Heart right ventricle (tissue), 16 donors: ENCODE data around the gene PDPK1. TPM values are rescaled to one million over a fixed set of nuclear protein-coding genes. Genes with fewer than 3 reads are reported as not detected.

ENCODE experiments used
- ATAC-seq, 8 donors: fragments of 200-7000 bp; cut with Tn5 transposase; one replicate each; pipeline ENCODE4 v1.9.1; 2020; ENCODE audit warnings: mild to moderate bottlenecking in 8 of 8, moderate library complexity in 8 of 8, moderate number of reproducible peaks in 1 of 8
- DNase-seq, 2 donors: peaks; one replicate each; pipeline ENCODE4 v3.0.0-alpha.2; 2020
- H3K27ac ChIP-seq, 10 donors: fragments of 200-600 bp; sonication (generic) in 2 of 10; one replicate each; pipeline versions ENCODE4 v1.5.0 to v1.8.0; 2020 to 2022; ENCODE audit warnings: mild to moderate bottlenecking in 3 of 10
- H3K27me3 ChIP-seq, 7 donors: fragments of 200-600 bp; one replicate each; pipeline ENCODE4 v1.8.0; 2021 to 2022; ENCODE audit warnings: mild to moderate bottlenecking in 2 of 7
- H3K36me3 ChIP-seq, 9 donors: fragments of 200-600 bp; sonication (generic) in 1 of 9; one replicate each; pipeline versions ENCODE4 v1.5.0 to v1.8.0; 2020 to 2022; ENCODE audit warnings: mild to moderate bottlenecking in 2 of 9
- H3K4me1 ChIP-seq, 9 donors: fragments of 200-600 bp; sonication (generic) in 1 of 9; one replicate each; pipeline versions ENCODE4 v1.5.0 to v1.8.0; 2020 to 2022; ENCODE audit warnings: mild to moderate bottlenecking in 4 of 9
- H3K4me3 ChIP-seq, 10 donors: fragments of 200-600 bp; sonication (generic) in 2 of 10; one replicate each; pipeline versions ENCODE4 v1.5.0 to v1.8.0; 2020 to 2022; ENCODE audit warnings: mild to moderate bottlenecking in 7 of 10, moderate library complexity in 2 of 10
- H3K9me3 ChIP-seq, 11 donors: fragments of 200-600 bp in 10 of 11; sonication (generic) in 2 of 11; one replicate each; pipeline versions ENCODE4 v1.5.0 to v1.8.0; 2013 to 2022; ENCODE audit warnings: mild to moderate bottlenecking in 2 of 11, control low read depth in 1 of 11, moderate library complexity in 1 of 11
- WGBS, 2 donors: extraction: QIAGEN DNeasy Blood & Tissue Kit; methylation state at CpG; one replicate each; pipeline ENCODE4 v1.1.7; 2013; ENCODE audit warnings: inconsistent platforms in 1 of 2; 5-methylcytosine and 5-hydroxymethylcytosine counted together
- intact Hi-C, 10 donors: fragments of 100-400 bp; cut with DNase I; formaldehyde crosslinking; loops; one replicate each; pipeline versions ENCODE4 v1.11.1 to v1.14.2; 2022
- polyA plus RNA-seq, 2 donors: library from polyadenylated mRNA; stranded (reverse); fragments of 200-250 nt; gene quantifications; one replicate each; pipeline ENCODE4 v1.2.3, GENCODE V29; 2013
- total RNA-seq, 10 donors: library from RNA; stranded (reverse); fragmentation: NEBNext Ultra II Directional in 3 of 10; extraction: Animal tissue kit (Norgen Biotek cat#: 25700) in 3 of 10; gene quantifications; one replicate each; pipeline versions ENCODE4 v1.2.1 to v1.2.4, GENCODE V29; 2021 to 2023
- TF ChIP-seq, protein P1 (sequence below), 9 donors: fragments of 200-600 bp; sonication (generic) in 2 of 9; IDR thresholded peaks; one replicate each; pipeline versions ENCODE4 v1.5.0 to v1.8.0; 2021 to 2022; ENCODE audit warnings: antibody characterized with exemption in 9 of 9, mild to moderate bottlenecking in 5 of 9, moderate library complexity in 1 of 9
- donor health status: Arrhythmogenic right ventricular cardiomyopathy.
- donor health status: ischemic (EF 13 %, LVEDD 7.1; RV severe dilation, severe dysfunction).
- donor health status: healthy with polysubstance abuse.
- donor health status: DM: no; HTN: yes; CAD: no.
- donor health status: DM: no; HTN: no; CAD: no.
- donor health status: ischemic (EF 25% LVEDD 6.9; RV normal size, moderate dysfunction).
- donor health status: ischemic (EF 25% LVEDD 5.7; RV mildly dilated, moderate dysfunction).
- donor health status: healthy.
- donor health status: DM: yes; HTN: yes; CAD: no.
- donor health status: Ischemic cardiomyopathy.
- donor health status: ischemic (EF 35%, LVEDD 5.7; RV mildly dilated, moderate dysfunction).
- donor health status: nonischemic (EF 11% LVEDD 7.7; RV severe dilation, severe dysfunction).
- donor health status: DM: yes; HTN: yes; CAD: no.
- donor health status: PGD.
- donor health status: ischemic (EF 29% LVEDD 5.4; RV normal size, mild dysfunction).
- donor health status: nonischemic (EF 23%, LVEDD 6.1; RV moderate dilation, normal function).

Gene PDPK1
- total and polyA plus RNA-seq, 12 donors, result 11.0 to 47.7 (median 37.8) TPM

DNA sequence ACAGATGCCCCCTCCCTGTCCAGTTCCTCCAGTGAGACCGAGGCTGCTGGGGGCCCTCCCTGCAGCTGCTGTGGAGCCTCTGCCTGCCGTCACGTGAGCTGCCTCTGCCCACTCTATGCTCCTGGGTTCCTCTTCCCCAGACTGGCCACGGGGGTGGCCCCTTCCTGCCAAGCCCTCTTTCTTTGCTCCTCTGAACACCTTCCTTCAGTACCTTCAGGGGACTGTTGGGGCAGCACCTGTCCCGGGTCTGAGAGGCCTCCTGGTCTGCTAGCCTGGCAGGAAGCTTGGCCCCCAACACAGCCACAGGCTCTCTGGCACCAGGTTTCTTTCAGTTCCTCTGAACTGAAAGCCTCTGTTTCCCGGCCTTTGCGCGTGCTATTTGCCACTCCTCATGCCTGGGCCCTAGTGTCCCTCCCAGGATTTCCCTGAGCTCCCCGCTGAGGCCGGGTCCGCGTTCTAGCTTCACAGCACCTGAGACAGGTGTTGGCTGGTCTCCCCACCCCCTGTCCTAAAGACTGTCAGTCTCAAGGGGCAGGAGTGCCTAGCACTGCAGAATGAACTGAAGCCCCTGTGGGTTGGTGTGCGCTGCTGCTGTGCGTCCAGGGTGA lies 30.7 kb upstream of the PDPK1 start:
- 87 to 88% methylated on average over 14 of the region's 14 CpGs for WGBS, 2 donors
- no peaks in the 10 kb centered on the region for H3K36me3 ChIP-seq
- peak overlapping the region in 6 of 10 donors; percentile 5 to 88 (median 34) for H3K27ac ChIP-seq
- no peak overlapping the region for H3K4me3 ChIP-seq
- H3K4me1 ChIP-seq, result peaks cover 0 to 61% (median 6%) of the 10 kb centered on the region in 9 donors
- TF ChIP-seq, protein P1, sequence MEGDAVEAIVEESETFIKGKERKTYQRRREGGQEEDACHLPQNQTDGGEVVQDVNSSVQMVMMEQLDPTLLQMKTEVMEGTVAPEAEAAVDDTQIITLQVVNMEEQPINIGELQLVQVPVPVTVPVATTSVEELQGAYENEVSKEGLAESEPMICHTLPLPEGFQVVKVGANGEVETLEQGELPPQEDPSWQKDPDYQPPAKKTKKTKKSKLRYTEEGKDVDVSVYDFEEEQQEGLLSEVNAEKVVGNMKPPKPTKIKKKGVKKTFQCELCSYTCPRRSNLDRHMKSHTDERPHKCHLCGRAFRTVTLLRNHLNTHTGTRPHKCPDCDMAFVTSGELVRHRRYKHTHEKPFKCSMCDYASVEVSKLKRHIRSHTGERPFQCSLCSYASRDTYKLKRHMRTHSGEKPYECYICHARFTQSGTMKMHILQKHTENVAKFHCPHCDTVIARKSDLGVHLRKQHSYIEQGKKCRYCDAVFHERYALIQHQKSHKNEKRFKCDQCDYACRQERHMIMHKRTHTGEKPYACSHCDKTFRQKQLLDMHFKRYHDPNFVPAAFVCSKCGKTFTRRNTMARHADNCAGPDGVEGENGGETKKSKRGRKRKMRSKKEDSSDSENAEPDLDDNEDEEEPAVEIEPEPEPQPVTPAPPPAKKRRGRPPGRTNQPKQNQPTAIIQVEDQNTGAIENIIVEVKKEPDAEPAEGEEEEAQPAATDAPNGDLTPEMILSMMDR (IDR thresholded peaks at IDR 0.05), result no peak
- ATAC-seq, result peak; percentile 3 to 69 (median 35)
- no peaks in the 10 kb centered on the region for H3K27me3 ChIP-seq
- intact Hi-C loops, result loop anchor here in 3 of 10 donors (10.0 kb wide), 4 partner anchors 72 to 352 kb away; partner anchors contain the start of genes CASKIN1 (in 1 of the 3), CCNF (in 1 of the 3) and TRAF7 (in 1 of the 3)
- no peak for DNase-seq
- no peaks in the 10 kb centered on the region for H3K9me3 ChIP-seq

DNA sequence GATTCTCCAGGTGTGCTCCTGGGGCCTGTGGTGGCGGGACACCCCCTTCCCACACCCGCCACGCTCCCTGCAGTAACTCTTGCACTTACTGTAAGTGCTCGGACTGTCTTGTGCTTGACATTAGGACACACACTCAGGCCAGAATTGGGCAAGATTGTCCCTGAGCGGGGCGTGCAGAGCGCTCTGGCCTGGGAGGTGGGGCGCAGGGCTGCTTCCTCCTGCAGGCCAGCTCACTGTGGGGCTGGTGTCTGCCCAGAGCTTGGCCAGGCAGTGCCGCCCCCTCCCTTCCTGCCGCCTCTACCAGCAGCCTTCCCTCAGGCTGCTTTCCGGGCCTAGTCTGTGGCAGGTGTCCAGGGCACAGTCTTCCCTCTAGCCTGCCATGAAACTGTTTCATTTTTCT lies 30.2 kb upstream of the PDPK1 start:
- peak in 1 of 2 donors; percentile 57 for DNase-seq
- H3K4me1 ChIP-seq, result peaks cover 0 to 63% (median 7%) of the 10 kb centered on the region in 9 donors

DNA sequence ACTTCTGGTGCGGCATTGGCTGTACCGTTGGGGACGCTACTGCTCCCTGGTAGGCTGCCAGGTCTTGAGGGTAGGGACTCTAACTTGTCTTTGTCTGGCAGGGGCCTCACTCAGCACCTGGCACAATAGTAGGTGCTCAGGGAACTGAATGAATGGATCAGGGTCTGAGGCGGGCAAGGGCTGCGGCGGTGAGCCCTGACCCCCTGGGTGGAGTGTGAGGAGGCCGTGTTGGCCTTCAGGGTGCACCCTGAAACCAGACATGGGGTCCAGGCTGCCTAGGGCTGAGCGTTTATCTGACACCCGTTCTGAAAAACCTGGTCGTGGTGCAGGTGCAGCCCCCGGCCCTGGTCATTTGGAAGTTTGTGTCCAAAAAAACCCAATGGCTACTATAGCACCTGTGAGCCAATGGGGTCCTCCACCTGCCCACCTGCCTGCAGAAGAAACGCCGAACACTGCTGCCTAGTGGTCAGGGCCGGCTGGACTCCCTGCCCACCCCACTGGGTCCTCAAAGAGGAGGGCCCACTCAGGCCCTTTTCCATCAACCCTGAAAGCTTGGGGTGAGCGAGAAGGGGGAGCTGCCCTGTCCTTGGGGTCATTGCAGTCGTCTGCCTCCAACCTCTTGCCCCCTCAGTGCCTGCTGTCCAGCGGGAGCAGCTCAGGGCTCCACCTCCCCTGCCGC lies 29.0 kb upstream of the PDPK1 start:
- Histone ChIP-seq H3K4me3 (no peak overlapping the region), H3K27me3 (no peaks in the 10 kb centered on the region), H3K4me1 (peaks cover 0 to 61% (median 14%) of the 10 kb centered on the region in 9 donors), H3K27ac (peak overlapping the region in 1 of 10 donors; percentile 88), H3K9me3 (no peaks in the 10 kb centered on the region), H3K36me3 (no peaks in the 10 kb centered on the region)
- intact Hi-C loops, result loop anchor here in 3 of 10 donors (10.0 kb wide), 4 partner anchors 74 to 354 kb away; partner anchors contain the start of genes CASKIN1 (in 1 of the 3), CCNF (in 1 of the 3) and TRAF7 (in 1 of the 3)
- DNase-seq, result no peak
- no peak for ATAC-seq
- 91% methylated on average over 18 of the region's 18 CpGs for WGBS, 2 donors
- TF ChIP-seq, protein P1 (IDR thresholded peaks at IDR 0.05), result no peak

More for the DNA sequence above, 30.2 kb upstream of the PDPK1 start:
- TF ChIP-seq, protein P1 (IDR thresholded peaks at IDR 0.05), result no peak
- Histone ChIP-seq H3K27me3 (no peaks in the 10 kb centered on the region), H3K4me3 (no peak overlapping the region), H3K36me3 (no peaks in the 10 kb centered on the region), H3K27ac (peak overlapping the region in 6 of 10 donors; percentile 5 to 88 (median 34)), H3K9me3 (no peaks in the 10 kb centered on the region)
- intact Hi-C loops, result loop anchor here in 3 of 10 donors (10.0 kb wide), 4 partner anchors 73 to 353 kb away; partner anchors contain the start of genes CASKIN1 (in 1 of the 3), CCNF (in 1 of the 3) and TRAF7 (in 1 of the 3)
- WGBS, 2 donors, result 86 to 89% methylated on average over 11 of the region's 11 CpGs
- peak; percentile 23 to 69 (median 33) for ATAC-seq

DNA sequence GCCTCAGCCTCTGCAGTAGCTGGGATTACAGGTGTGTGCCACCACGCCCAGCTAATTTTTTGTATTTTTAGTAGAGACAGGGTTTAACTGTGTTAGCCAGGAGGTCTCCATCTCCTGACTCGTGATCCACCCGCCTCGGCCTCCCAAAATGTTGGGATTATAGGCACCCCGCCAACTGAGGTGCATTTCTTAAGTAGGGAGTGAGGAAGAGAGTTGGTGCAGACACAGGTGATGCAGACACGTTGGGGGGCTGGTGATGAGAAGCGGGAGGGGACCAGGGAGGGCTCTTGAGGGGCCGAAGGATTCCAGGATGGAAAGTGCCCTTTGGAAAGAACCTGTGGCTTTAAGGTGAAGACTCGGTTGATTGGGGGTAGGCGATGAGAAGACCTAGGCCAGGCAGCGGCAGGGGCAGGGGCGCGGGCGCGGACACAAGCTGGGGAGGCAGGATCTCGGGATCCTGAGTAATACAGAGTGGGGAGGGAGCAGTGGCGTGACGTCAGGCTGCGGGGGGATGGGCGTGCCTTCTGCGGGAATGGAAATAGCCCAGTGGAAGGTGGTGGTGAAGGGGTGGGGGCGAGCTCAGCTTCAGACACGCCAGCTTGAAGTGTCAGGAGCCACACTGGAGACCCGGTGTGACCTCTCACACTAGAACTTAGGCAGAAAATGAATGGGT lies 26.6 kb upstream of the PDPK1 start:
- Histone ChIP-seq H3K27ac (no peak overlapping the region), H3K9me3 (no peaks in the 10 kb centered on the region), H3K4me3 (no peak overlapping the region), H3K27me3 (no peaks in the 10 kb centered on the region), H3K4me1 (peaks cover 14 to 78% (median 27%) of the 10 kb centered on the region in 9 donors), H3K36me3 (no peaks in the 10 kb centered on the region)
- TF ChIP-seq, protein P1 (IDR thresholded peaks at IDR 0.05), result no peak
- intact Hi-C loops, result no loop called here
- ATAC-seq, result peak in 1 of 8 donors; percentile 8
- WGBS, 2 donors, result 46 to 51% methylated on average over 24 of the region's 24 CpGs
- peak; percentile 67 to 70 for DNase-seq
